Loucy (cell line): ENCODE measurements around the gene FRAS1.

Experiments used
- H2AFZ ChIP-seq: fragments of 200-600 bp; sonication (generic); 2 replicates; pipeline ENCODE4 v1.6.0; 2016; ENCODE audit warnings: antibody characterized with exemption, mild to moderate bottlenecking, low read length, moderate library complexity
- H3F3A ChIP-seq: fragments of 200-600 bp; 2 replicates; pipeline ENCODE4 v1.6.0; 2016; ENCODE audit warnings: antibody characterized with exemption, low read depth, mild to moderate bottlenecking
- H3K27me3 ChIP-seq: fragments of 200-600 bp; sonication (generic); 2 replicates; pipeline ENCODE4 v1.6.1; 2014; ENCODE audit warnings: low read length, mild to moderate bottlenecking; ENCODE audit not compliant: insufficient read depth, poor library complexity, severe bottlenecking
- H3K36me3 ChIP-seq: fragments of 200-600 bp; sonication (generic); 2 replicates; pipeline ENCODE4 v1.6.1; 2016; ENCODE audit warnings: low read length; ENCODE audit not compliant: insufficient read depth
- H3K4me1 ChIP-seq: fragments of 200-600 bp; sonication (generic); 2 replicates; pipeline ENCODE4 v1.5.1; 2014; ENCODE audit warnings: low read length, mild to moderate bottlenecking; ENCODE audit not compliant: insufficient read depth, poor library complexity, severe bottlenecking
- H3K4me2 ChIP-seq: fragments of 200-600 bp; sonication (generic); 2 replicates; pipeline ENCODE4 v1.6.0; 2014; ENCODE audit warnings: antibody characterized with exemption, low read length, low read depth, mild to moderate bottlenecking; ENCODE audit not compliant: poor library complexity, severe bottlenecking
- H3K4me3 ChIP-seq: fragments of 200-600 bp; sonication (generic); 2 replicates; pipeline ENCODE4 v1.5.1; 2014; ENCODE audit warnings: low read length, mild to moderate bottlenecking, mixed read lengths; ENCODE audit not compliant: poor library complexity, severe bottlenecking
- H3K79me2 ChIP-seq: fragments of 200-600 bp; sonication (generic); 2 replicates; pipeline ENCODE4 v1.6.1; 2014; ENCODE audit warnings: low read length; ENCODE audit not compliant: insufficient read depth
- H3K9ac ChIP-seq: fragments of 200-600 bp; sonication (generic); 2 replicates; pipeline ENCODE4 v1.6.0; 2014; ENCODE audit warnings: mild to moderate bottlenecking, low read depth, low read length, moderate library complexity; ENCODE audit not compliant: poor library complexity, severe bottlenecking
- H3K9me2 ChIP-seq: fragments of 200-600 bp; sonication (generic); replicated peaks from 2 replicates; pipeline ENCODE4 v1.6.1; 2016; ENCODE audit warnings: low read depth, low read length, mixed read lengths
- H3K9me3 ChIP-seq: fragments of 200-600 bp; sonication (generic); 2 replicates; pipeline ENCODE4 v1.6.1; 2014; ENCODE audit warnings: mild to moderate bottlenecking, antibody characterized with exemption, low read length, low read depth; ENCODE audit not compliant: insufficient read depth
- H4K20me1 ChIP-seq: fragments of 200-600 bp; sonication (generic); 2 replicates; pipeline ENCODE4 v1.6.0; 2014; ENCODE audit warnings: antibody characterized with exemption, low read length, mild to moderate bottlenecking; ENCODE audit not compliant: insufficient read depth, poor library complexity, severe bottlenecking
- EZH2phosphoT487 ChIP-seq: fragments of 200-600 bp; IDR thresholded peaks from 2 replicates; pipeline ENCODE4 v1.6.1; 2018; ENCODE audit warnings: antibody characterized with exemption, mild to moderate bottlenecking, moderate library complexity, borderline replicate concordance
- TF ChIP-seq, protein P1 (sequence below): fragments of 200-600 bp; sonication (generic); conservative IDR thresholded peaks from 2 replicates; pipeline ENCODE4 v1.5.1; 2014; ENCODE audit warnings: mild to moderate bottlenecking, antibody characterized with exemption, low read length

The FRAS1 gene

DNA sequence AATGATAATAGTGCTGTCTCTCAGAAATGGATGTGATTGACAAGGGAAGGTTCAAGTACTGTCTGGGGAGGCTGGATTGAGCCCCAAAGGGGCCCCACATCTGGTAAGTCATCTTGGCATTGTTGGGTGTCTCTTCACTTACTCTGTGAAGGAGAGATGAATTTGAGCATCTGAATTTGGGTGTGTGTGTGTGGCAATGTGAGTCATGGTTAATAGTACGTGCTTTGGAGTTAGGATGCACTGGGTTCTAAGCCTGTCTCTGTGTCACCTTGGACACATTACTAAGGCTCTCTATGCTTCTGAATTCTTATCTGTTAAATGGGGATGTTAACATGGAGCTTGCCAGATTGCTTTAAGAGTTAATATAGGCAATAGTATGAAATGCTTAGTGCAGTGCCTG lies 80.4 kb downstream of the FRAS1 start:
- Histone ChIP-seq H3K4me3 (no peak overlapping the region), H4K20me1 (no peaks in the 10 kb centered on the region), H3K79me2 (no peaks in the 10 kb centered on the region), H3K27me3 (no peaks in the 10 kb centered on the region), H3K4me2 (no peak overlapping the region), H3K9ac (no peak overlapping the region), H3K4me1 (no peaks in the 10 kb centered on the region), H3K36me3 (no peaks in the 10 kb centered on the region), H3K9me2 (no peaks in the 10 kb centered on the region), H3F3A (no peaks in the 10 kb centered on the region), H2AFZ (no peak overlapping the region), H3K9me3 (no peaks in the 10 kb centered on the region; the same call in 1 of the 2 replicates)
- TF ChIP-seq EZH2phosphoT487, result no peak
- TF ChIP-seq, protein P1, sequence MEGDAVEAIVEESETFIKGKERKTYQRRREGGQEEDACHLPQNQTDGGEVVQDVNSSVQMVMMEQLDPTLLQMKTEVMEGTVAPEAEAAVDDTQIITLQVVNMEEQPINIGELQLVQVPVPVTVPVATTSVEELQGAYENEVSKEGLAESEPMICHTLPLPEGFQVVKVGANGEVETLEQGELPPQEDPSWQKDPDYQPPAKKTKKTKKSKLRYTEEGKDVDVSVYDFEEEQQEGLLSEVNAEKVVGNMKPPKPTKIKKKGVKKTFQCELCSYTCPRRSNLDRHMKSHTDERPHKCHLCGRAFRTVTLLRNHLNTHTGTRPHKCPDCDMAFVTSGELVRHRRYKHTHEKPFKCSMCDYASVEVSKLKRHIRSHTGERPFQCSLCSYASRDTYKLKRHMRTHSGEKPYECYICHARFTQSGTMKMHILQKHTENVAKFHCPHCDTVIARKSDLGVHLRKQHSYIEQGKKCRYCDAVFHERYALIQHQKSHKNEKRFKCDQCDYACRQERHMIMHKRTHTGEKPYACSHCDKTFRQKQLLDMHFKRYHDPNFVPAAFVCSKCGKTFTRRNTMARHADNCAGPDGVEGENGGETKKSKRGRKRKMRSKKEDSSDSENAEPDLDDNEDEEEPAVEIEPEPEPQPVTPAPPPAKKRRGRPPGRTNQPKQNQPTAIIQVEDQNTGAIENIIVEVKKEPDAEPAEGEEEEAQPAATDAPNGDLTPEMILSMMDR, result no peak

DNA sequence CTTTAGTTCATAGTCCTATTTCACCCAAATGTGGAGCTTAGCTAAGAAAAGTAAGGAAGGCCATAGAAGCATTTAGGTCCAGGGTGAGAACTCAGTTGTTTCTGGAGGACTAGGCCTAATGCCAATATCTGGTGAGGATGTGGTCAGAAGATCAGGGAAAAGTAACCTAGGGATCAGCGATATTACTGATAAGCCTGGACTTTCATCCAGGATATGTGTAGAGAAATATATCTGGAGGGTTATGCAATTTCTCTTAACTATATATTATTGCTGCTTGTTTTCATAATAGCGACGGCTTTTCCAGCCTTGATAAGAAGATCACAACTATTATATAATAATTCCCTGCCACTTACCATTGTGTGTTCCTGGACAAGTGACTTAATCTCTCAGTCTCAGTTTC lies 81.1 kb downstream of the FRAS1 start:
- Histone ChIP-seq H2AFZ (no peak overlapping the region), H3K9ac (no peak overlapping the region), H3K4me1 (no peaks in the 10 kb centered on the region), H3K36me3 (no peaks in the 10 kb centered on the region), H3K27me3 (no peaks in the 10 kb centered on the region), H3K9me3 (no peaks in the 10 kb centered on the region; the same call in 1 of the 2 replicates), H3F3A (no peaks in the 10 kb centered on the region), H3K79me2 (no peaks in the 10 kb centered on the region), H3K4me3 (no peak overlapping the region), H3K4me2 (no peak overlapping the region), H3K9me2 (no peaks in the 10 kb centered on the region), H4K20me1 (no peaks in the 10 kb centered on the region)
- no peak for TF ChIP-seq EZH2phosphoT487
- TF ChIP-seq, protein P1, result no peak

DNA sequence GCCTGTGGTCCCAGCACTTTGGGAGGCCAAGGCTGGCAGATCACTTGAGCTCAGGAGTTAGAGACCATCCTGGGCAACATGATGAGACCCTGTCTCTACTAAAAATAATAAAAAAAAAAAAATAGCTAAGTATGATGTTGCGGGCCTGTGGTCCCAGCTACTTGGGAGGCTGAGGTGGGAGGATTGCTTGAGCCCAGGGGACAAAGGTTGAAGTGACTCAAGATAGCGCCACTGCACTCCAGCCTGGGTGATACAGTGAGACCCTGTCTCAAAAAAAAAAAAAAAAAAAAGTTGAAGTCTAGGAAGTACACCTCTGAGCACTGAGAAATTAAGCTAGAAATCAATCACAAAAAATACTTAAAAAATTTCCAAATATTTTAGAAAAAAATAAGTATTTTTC lies 86.5 kb downstream of the FRAS1 start:
- TF ChIP-seq, protein P1, result no peak
- TF ChIP-seq EZH2phosphoT487, result no peak
- H3K9me3 ChIP-seq, result no peaks in the 10 kb centered on the region; the same call in 1 of the 2 replicates
- no peaks in the 10 kb centered on the region for H3K4me1 ChIP-seq
- no peaks in the 10 kb centered on the region for H3K27me3 ChIP-seq
- H3K9ac ChIP-seq, result no peak overlapping the region
- no peaks in the 10 kb centered on the region for H4K20me1 ChIP-seq
- no peaks in the 10 kb centered on the region for H3K36me3 ChIP-seq
- no peaks in the 10 kb centered on the region for H3K9me2 ChIP-seq
- H3F3A ChIP-seq, result no peaks in the 10 kb centered on the region
- no peaks in the 10 kb centered on the region for H3K79me2 ChIP-seq
- no peak overlapping the region for H3K4me3 ChIP-seq
- no peak overlapping the region for H2AFZ ChIP-seq
- H3K4me2 ChIP-seq, result no peak overlapping the region
